Liver (tissue), 3 donors: ENCODE results near the gene ASB1.

Experiments used
- CTCF ChIP-seq: fragments of 150-350 bp; IDR thresholded peaks from 2 replicates; pipeline ENCODE4 v1.5.1; 2017; ENCODE audit warnings: improper control_type of control experiment, low read depth, low read length; ENCODE audit not compliant: missing input control
- TAF1 ChIP-seq: conservative IDR thresholded peaks from 2 replicates; pipeline ENCODE4 v1.6.1; 2016; ENCODE audit warnings: antibody characterized with exemption, mild to moderate bottlenecking
- YY1 ChIP-seq: IDR thresholded peaks from 2 replicates; pipeline ENCODE4 v1.6.1; 2016; ENCODE audit warnings: antibody characterized with exemption, mild to moderate bottlenecking
- TF ChIP-seq, protein P1 (sequence below): IDR thresholded peaks from 2 replicates; pipeline ENCODE4 v1.6.1; 2016; ENCODE audit warnings: antibody characterized with exemption
- TF ChIP-seq, protein P2 (sequence below): IDR thresholded peaks from 2 replicates; pipeline ENCODE4 v1.6.1; 2016; ENCODE audit warnings: antibody characterized with exemption
- donor health status: healthy.
- donor health status: healthy.

GRCh38 chr2:238430781-238431180 is 4.1 kb downstream of the ASB1 start:
- no peak for TF ChIP-seq CTCF
- TF ChIP-seq, protein P1, sequence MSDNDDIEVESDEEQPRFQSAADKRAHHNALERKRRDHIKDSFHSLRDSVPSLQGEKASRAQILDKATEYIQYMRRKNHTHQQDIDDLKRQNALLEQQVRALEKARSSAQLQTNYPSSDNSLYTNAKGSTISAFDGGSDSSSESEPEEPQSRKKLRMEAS = no peak
- no peak for TF ChIP-seq YY1
- no peak for TF ChIP-seq TAF1
- TF ChIP-seq, protein P2, sequence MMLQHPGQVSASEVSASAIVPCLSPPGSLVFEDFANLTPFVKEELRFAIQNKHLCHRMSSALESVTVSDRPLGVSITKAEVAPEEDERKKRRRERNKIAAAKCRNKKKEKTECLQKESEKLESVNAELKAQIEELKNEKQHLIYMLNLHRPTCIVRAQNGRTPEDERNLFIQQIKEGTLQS = no peak
